K562 (cell line): Measurements from ENCODE around the gene PGBD1. TPM values are rescaled to one million over a fixed set of nuclear protein-coding genes. Genes with fewer than 3 reads are reported as not detected.

ENCODE experiments used
- ADNP ChIP-seq: fragments of 200-800 bp; sonication (Bioruptor generic); IDR thresholded peaks from 2 replicates; pipeline ENCODE4 v1.6.1; 2016; ENCODE audit warnings: missing genetic modification characterization, missing compliant biosample characterization
- ARID1B ChIP-seq: fragments of 450-650 bp; IDR thresholded peaks from 2 replicates; pipeline ENCODE4 v1.6.1; 2016; ENCODE audit warnings: antibody characterized with exemption, mild to moderate bottlenecking, inconsistent platforms
- CBFA2T2 ChIP-seq: fragments of 450-650 bp; conservative IDR thresholded peaks from 2 replicates; pipeline ENCODE4 v1.6.1; 2017; ENCODE audit warnings: mild to moderate bottlenecking
- CCNT2 ChIP-seq: IDR thresholded peaks from 2 replicates; pipeline ENCODE4 v1.6.1; 2011; ENCODE audit warnings: borderline replicate concordance, low read depth, mild to moderate bottlenecking, moderate library complexity, mixed read lengths, low read length; ENCODE audit not compliant: insufficient read length; ENCODE audit errors: extremely low read depth
- CLOCK ChIP-seq: fragments of 250-450 bp; sonication (Bioruptor Pico); IDR thresholded peaks from 2 replicates; pipeline ENCODE4 v1.4.0; 2020; ENCODE audit warnings: mild to moderate bottlenecking, moderate library complexity, borderline replicate concordance
- CREM ChIP-seq: IDR thresholded peaks from 2 replicates; pipeline ENCODE4 v1.6.1; 2014; ENCODE audit warnings: antibody characterized with exemption, low read depth
- ELK1 ChIP-seq: sonication (generic); formaldehyde crosslinking; IDR thresholded peaks from 2 replicates; pipeline ENCODE4 v1.8.1; 2022; ENCODE audit warnings: missing genetic modification reagents
- EP400 ChIP-seq: fragments of 450-650 bp; IDR thresholded peaks from 2 replicates; pipeline ENCODE4 v1.6.1; 2017; ENCODE audit warnings: antibody characterized with exemption, mild to moderate bottlenecking, moderate library complexity
- ETV5 ChIP-seq: sonication (generic); formaldehyde crosslinking; IDR thresholded peaks from 2 replicates; pipeline ENCODE4 v1.4.0; 2020; ENCODE audit warnings: low read depth, mild to moderate bottlenecking, missing genetic modification reagents
- FIP1L1 ChIP-seq: fragments of 200-400 bp; formaldehyde crosslinking; IDR thresholded peaks from 2 replicates; pipeline ENCODE4 v1.6.1; 2018; ENCODE audit warnings: mild to moderate bottlenecking, low read depth, low read length; ENCODE audit not compliant: poor library complexity, severe bottlenecking
- GATA2 ChIP-seq: sonication (generic); formaldehyde crosslinking; IDR thresholded peaks from 2 replicates; pipeline ENCODE4 v1.4.0; 2020; ENCODE audit warnings: mild to moderate bottlenecking, missing genetic modification reagents
- GMEB1 ChIP-seq: fragments of 250-450 bp; sonication (Bioruptor Pico); IDR thresholded peaks from 2 replicates; pipeline ENCODE4 v1.4.0; 2020; ENCODE audit warnings: mild to moderate bottlenecking
- ILK ChIP-seq: fragments of 450-650 bp; IDR thresholded peaks from 2 replicates; pipeline ENCODE4 v1.6.1; 2016; ENCODE audit warnings: missing genetic modification characterization, low read depth, mild to moderate bottlenecking, missing compliant biosample characterization, moderate library complexity, borderline replicate concordance
- KLF16 ChIP-seq: IDR thresholded peaks from 2 replicates; pipeline ENCODE4 v1.6.1; 2016; ENCODE audit warnings: antibody characterized with exemption
- MEIS2 ChIP-seq: fragments of 450-650 bp; IDR thresholded peaks from 2 replicates; pipeline ENCODE4 v1.6.1; 2014; ENCODE audit warnings: mild to moderate bottlenecking; ENCODE audit not compliant: partially characterized antibody
- MTA3 ChIP-seq: fragments of 450-650 bp; formaldehyde crosslinking; IDR thresholded peaks from 2 replicates; pipeline ENCODE4 v1.6.1; 2017; ENCODE audit warnings: mild to moderate bottlenecking, borderline replicate concordance
- POLR2AphosphoS5 ChIP-seq: IDR thresholded peaks from 2 replicates; pipeline ENCODE4 v1.6.1; 2011; ENCODE audit warnings: mild to moderate bottlenecking, low read depth, low read length, moderate library complexity; ENCODE audit not compliant: control insufficient read depth, insufficient read depth
- TEAD4 ChIP-seq, 2 experiments: sonication (generic) in 1 of 2; formaldehyde crosslinking in 1 of 2; IDR thresholded peaks; 2 replicates each; pipeline versions ENCODE4 v1.6.1 to v1.8.0; 2012 to 2022; ENCODE audit warnings: borderline replicate concordance in 1 of 2, inconsistent platforms in 1 of 2, low read length in 1 of 2, mild to moderate bottlenecking in 1 of 2, missing genetic modification reagents in 1 of 2
- ZBTB2 ChIP-seq: fragments of 450-650 bp; IDR thresholded peaks from 2 replicates; pipeline ENCODE4 v1.6.1; 2016; ENCODE audit warnings: antibody characterized with exemption
- ZEB2 ChIP-seq: fragments of 450-650 bp; IDR thresholded peaks from 2 replicates; pipeline ENCODE4 v1.6.1; 2016
- ZFP1 ChIP-seq: fragments of 450-650 bp; formaldehyde crosslinking; IDR thresholded peaks from 2 replicates; pipeline ENCODE4 v1.4.0; 2020; ENCODE audit warnings: mild to moderate bottlenecking, mixed read lengths
- polyA plus RNA-seq, 8 experiments: library from polyadenylated mRNA; depleted of rRNA in 4 of 8; stranded (reverse) in 5 of 8; unstranded in 3 of 8; fragments of >200 nt; fragmentation: Nextera tagmentation in 2 of 8; fragmentation: Illumina TruSeq in 1 of 8; extraction: Ambion mirVana in 2 of 8; extraction: Trizol in 1 of 8; gene quantifications; 2 replicates each; pipeline versions ENCODE4 v1.2.1 to v1.2.3, GENCODE V29; 2011 to 2014; ENCODE audit warnings: inconsistent platforms in 1 of 8, missing spikeins in 1 of 8
- total RNA-seq, 7 experiments: library from RNA; depleted of rRNA in 6 of 7; stranded (reverse); fragments of >200 nt in 6 of 7; fragmentation: Illumina TruSeq in 2 of 7; extraction: Trizol in 2 of 7; gene quantifications; 2 replicates each; pipeline versions ENCODE4 v1.2.1 to v1.2.3, GENCODE V29; 2011 to 2021; ENCODE audit warnings: low replicate concordance in 1 of 7

The PGBD1 gene
- total and polyA plus RNA-seq, 9 of the 15 experiments (the other 6 are each of a cell fraction or from before 2014, with no cell fraction given), result 3.3 to 9.0 (median 7.3) TPM

GRCh38 chr6:28343898-28344677, 62.7 kb downstream of the PGBD1 start (continued):
- TF ChIP-seq CBFA2T2 (peak; percentile 76), ZEB2 (peak; percentile 47; the same call in 1 of the 2 replicates), ETV5 (CRISPR knock-in tag) (no peak), ILK (no peak), ADNP (peak; percentile 85), ARID1B (peak; percentile 67), GATA2 (CRISPR knock-in tag) (0 out of 2 replicates have a peak, but pooled peaks have one; percentile 18), ZFP1 (CRISPR knock-in tag) (no peak), EP400 (0 out of 2 replicates have a peak, but pooled peaks have one; percentile 6), CLOCK (no peak), CREM (peak; percentile 79), CCNT2 (peak; percentile 26), GMEB1 (CRISPR knock-in tag) (no peak), MEIS2 (peak; percentile 72), FIP1L1 (no peak), ZBTB2 (no peak), ELK1 (CRISPR knock-in tag) (no peak), TEAD4 (IDR thresholded peaks at IDR 0.05; ENCODE audit: low read length) (peak; percentile 88), TEAD4 (CRISPR knock-in tag; IDR thresholded peaks at IDR 0.05; ENCODE audit: borderline replicate concordance) (no peak), MTA3 (0 out of 2 replicates have a peak, but pooled peaks have one; percentile 22), POLR2AphosphoS5 (peak; percentile 47; the same call in 1 of the 2 replicates), KLF16 (peak; percentile 66; the same call in 1 of the 2 replicates)
